ENCODE results near the gene MRC2. TPM values are rescaled to one million over a fixed set of nuclear protein-coding genes. Genes with fewer than 3 reads are reported as not detected.
A peak's percentile ranks its signal among the peaks of the same experiment; 100 is the strongest.

The MRC2 gene
- total and polyA plus RNA-seq, 9 of the 15 experiments (the other 6 are each of a cell fraction or from before 2014, with no cell fraction given) = 0.28 to 11.5 (median 6.6) TPM

DNA sequence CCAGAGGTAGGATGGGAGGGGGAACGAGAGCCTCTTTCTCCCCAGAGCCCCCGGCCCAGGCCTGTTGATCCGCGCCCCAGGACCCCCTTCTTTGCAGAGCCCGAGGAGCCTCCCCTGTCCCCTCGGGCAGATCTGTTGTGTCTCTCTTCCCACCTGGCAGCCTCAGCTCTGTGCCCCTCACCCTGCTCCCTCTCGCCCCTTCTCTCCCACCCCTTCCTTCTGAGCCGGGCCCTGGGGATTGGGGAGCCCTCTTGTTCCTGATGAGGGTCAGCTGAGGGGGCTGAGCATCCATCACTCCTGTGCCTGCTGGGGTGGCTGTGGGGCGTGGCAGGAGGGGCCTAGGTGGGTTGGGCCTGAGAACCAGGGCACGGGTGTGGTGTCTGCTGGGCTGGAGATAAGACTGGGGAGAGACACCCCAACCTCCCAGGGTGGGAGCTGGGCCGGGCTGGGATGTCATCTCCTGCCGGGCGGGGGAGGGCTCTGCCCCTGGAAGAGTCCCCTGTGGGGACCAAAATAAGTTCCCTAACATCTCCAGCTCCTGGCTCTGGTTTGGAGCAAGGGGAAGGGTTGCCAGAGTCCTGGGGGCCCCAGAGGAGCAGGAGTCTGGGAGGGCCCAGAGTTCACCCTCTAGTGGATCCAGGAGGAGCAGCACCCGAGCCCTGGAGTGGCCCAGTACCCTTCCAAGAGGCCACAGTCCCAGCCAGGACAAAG is 65.4 kb downstream of the MRC2 start (continued):
- TF ChIP-seq RERE (CRISPR knock-in tag; IDR thresholded peaks at IDR 0.05; ENCODE audit: borderline replicate concordance) (no peak), CBFA2T2 (conservative IDR thresholded peaks at IDR 0.05) (peak; percentile 68), HLTF (IDR thresholded peaks at IDR 0.05) (no peak), SMAD4 (CRISPR knock-in tag; conservative IDR thresholded peaks at IDR 0.05) (peak; percentile 71), ZSCAN29 (IDR thresholded peaks at IDR 0.05) (no peak), RCOR1 (IDR thresholded peaks at IDR 0.05; ENCODE audit: borderline replicate concordance in 1 of 2, low read depth in 2 of 2, low read length in 2 of 2) (peak in 1 of 2 experiments; percentile 63; a peak in 2 of 4 replicates), RBM25 (IDR thresholded peaks at IDR 0.05; ENCODE audit: low read depth, low read length, severe bottlenecking) (no peak), NFIC (IDR thresholded peaks at IDR 0.05) (peak; percentile 23; the same call in 1 of the 2 replicates), ZNF740 (CRISPR knock-in tag; IDR thresholded peaks at IDR 0.05) (0 out of 2 replicates have a peak, but pooled peaks have one; percentile 9), ZNF740 (tag; IDR thresholded peaks at IDR 0.05) (no peak), SMARCC2 (IDR thresholded peaks at IDR 0.05; ENCODE audit: low read depth) (no peak), DPF2 (IDR thresholded peaks at IDR 0.05) (peak; percentile 71), SMARCE1 (IDR thresholded peaks at IDR 0.05) (0 out of 2 replicates have a peak, but pooled peaks have one; percentile 47), E4F1 (CRISPR knock-in tag; IDR thresholded peaks at IDR 0.05; ENCODE audit: borderline replicate concordance) (no peak), NFATC3 (IDR thresholded peaks at IDR 0.05) (no peak), HDGF (IDR thresholded peaks at IDR 0.05) (no peak), GATA2 (CRISPR knock-in tag; IDR thresholded peaks at IDR 0.05) (peak; percentile 70), ZNF134 (CRISPR knock-in tag; conservative IDR thresholded peaks at IDR 0.05) (no peak)
- TF ChIP-seq, protein P1, sequence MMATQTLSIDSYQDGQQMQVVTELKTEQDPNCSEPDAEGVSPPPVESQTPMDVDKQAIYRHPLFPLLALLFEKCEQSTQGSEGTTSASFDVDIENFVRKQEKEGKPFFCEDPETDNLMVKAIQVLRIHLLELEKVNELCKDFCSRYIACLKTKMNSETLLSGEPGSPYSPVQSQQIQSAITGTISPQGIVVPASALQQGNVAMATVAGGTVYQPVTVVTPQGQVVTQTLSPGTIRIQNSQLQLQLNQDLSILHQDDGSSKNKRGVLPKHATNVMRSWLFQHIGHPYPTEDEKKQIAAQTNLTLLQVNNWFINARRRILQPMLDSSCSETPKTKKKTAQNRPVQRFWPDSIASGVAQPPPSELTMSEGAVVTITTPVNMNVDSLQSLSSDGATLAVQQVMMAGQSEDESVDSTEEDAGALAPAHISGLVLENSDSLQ (IDR thresholded peaks at IDR 0.05) = 0 out of 2 replicates have a peak, but pooled peaks have one; percentile 14

Measured in K562 (cell line).